HG03103 (cell line): ENCODE data around the gene SOS1.
"Not testable (repeated sequence)": the region's sequence is repeated elsewhere in the genome, so short reads cannot be mapped to it uniquely, and the experiment has no call there.

Experiments
- ATAC-seq: cut with Tn5 transposase; IDR thresholded peaks from one replicate; pipeline ENCODE4 v1.9.1; 2021; ENCODE audit warnings: low read depth; ENCODE audit not compliant: unreplicated experiment

Gene SOS1

GRCh38 chr2:38936516-38936915 is 184.3 kb downstream of the SOS1 start:
- ATAC-seq = not testable (repeated sequence)

- no peak for ATAC-seq
Observed at GRCh38 chr2:38935568-38936172, 185.2 kb downstream of the SOS1 start.

- no peak for ATAC-seq
Observed at GRCh38 chr2:38934742-38935141, 186.1 kb downstream of the SOS1 start.

GRCh38 chr2:38933653-38934052 is 187.2 kb downstream of the SOS1 start:
- no peak for ATAC-seq

- no peak for ATAC-seq
Observed at GRCh38 chr2:38932586-38932985, 188.3 kb downstream of the SOS1 start.
